Stimulated activated naive B cell treated with anti-CD40 and anti-IgM and Interleukin-4, amounts not matched to agents 10 μg/mL and 1 μg/mL and 100 μg/mL, for 72 hours (primary cell): Measurements from ENCODE around the gene FAM120B.

ENCODE experiments used
- ATAC-seq, 2 donors: fragments of 150-1000 bp; cut with Tn5 transposase; replicated peaks; 2 replicates each; pipeline ENCODE4 v1.10.0; 2021; ENCODE audit warnings: moderate library complexity in 1 of 2
- DNase-seq: peaks from one replicate; pipeline ENCODE4 v3.0.0; 2021
- H3K27ac Mint-ChIP-seq: one replicate; pipeline ENCODE4 v1.8.0; 2022; ENCODE audit warnings: mild to moderate bottlenecking, mixed read lengths
- H3K27me3 Mint-ChIP-seq, 2 donors: one replicate each; pipeline ENCODE4 v1.8.0; 2022; ENCODE audit warnings: mixed read lengths in 2 of 2
- H3K36me3 Mint-ChIP-seq, 2 donors: one replicate each; pipeline ENCODE4 v1.8.0; 2022; ENCODE audit warnings: mixed read lengths in 2 of 2, mild to moderate bottlenecking in 1 of 2
- H3K4me1 Mint-ChIP-seq, 2 donors: one replicate each; pipeline ENCODE4 v1.8.0; 2022; ENCODE audit warnings: mixed read lengths in 2 of 2, mild to moderate bottlenecking in 1 of 2
- H3K4me3 Mint-ChIP-seq, 2 donors: one replicate each; pipeline ENCODE4 v1.8.0; 2022; ENCODE audit warnings: mild to moderate bottlenecking in 2 of 2, mixed read lengths in 2 of 2, moderate library complexity in 1 of 2
- H3K9me3 Mint-ChIP-seq, 2 donors: one replicate each; pipeline ENCODE4 v1.8.0; 2022; ENCODE audit warnings: mixed read lengths in 2 of 2, mild to moderate bottlenecking in 1 of 2

FAM120B gene

DNA sequence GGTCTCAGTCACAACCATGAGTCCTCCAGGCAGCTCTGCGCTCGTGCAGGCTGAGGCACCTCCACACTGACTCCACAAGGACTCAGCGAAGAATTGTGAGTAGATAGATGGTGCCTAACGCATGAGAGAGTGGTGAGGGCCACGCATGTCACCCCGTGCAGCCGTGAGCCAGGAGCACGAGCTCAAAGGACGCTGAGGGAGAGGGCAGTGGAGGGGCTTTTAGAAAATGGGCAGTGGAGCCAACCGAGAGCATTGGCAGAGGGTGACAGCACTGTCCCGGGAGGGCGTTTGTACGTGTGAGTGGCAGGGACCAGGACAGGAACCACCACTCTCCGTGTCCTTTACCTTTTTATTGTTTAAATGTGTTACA lies 141.0 kb downstream of the FAM120B start:
- Mint-ChIP-seq H3K27ac (no peak overlapping the region), H3K4me3 (no peak overlapping the region), H3K4me1 (no peaks in the 10 kb centered on the region), H3K27me3 (peaks cover 5 to 6% of the 10 kb centered on the region in 2 donors), H3K9me3 (peaks cover 0 to under 1% of the 10 kb centered on the region in 2 donors), H3K36me3 (no peaks in the 10 kb centered on the region)
- ATAC-seq (no peak), DNase-seq (no peak)

DNA sequence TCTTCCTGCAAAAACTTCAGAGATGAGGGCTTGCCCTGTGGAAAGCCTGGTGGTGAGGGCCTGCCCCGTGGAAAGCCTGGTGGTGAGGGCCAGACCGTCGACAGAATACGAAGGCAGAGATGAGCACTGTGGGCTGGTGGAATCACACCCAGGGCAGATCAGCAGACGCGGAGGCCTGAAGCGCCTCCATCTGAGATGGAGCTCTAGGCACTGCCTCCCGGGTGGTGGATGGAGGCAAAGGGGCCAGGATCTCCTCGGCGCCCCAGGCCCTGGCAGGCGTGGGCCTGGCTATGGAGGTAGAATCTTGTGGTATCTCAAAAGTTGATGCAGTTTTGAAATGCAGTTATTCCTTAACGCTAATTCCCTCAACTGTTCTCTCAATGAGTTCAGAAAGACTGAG lies 141.8 kb downstream of the FAM120B start:
- peaks cover 5 to 6% of the 10 kb centered on the region in 2 donors for H3K27me3 Mint-ChIP-seq
- H3K4me1 Mint-ChIP-seq = no peaks in the 10 kb centered on the region
- H3K36me3 Mint-ChIP-seq = no peaks in the 10 kb centered on the region
- H3K4me3 Mint-ChIP-seq = no peak overlapping the region
- H3K27ac Mint-ChIP-seq = no peak overlapping the region
- ATAC-seq (no peak), DNase-seq (no peak)
- peaks cover 0 to 6% of the 10 kb centered on the region in 2 donors for H3K9me3 Mint-ChIP-seq

DNA sequence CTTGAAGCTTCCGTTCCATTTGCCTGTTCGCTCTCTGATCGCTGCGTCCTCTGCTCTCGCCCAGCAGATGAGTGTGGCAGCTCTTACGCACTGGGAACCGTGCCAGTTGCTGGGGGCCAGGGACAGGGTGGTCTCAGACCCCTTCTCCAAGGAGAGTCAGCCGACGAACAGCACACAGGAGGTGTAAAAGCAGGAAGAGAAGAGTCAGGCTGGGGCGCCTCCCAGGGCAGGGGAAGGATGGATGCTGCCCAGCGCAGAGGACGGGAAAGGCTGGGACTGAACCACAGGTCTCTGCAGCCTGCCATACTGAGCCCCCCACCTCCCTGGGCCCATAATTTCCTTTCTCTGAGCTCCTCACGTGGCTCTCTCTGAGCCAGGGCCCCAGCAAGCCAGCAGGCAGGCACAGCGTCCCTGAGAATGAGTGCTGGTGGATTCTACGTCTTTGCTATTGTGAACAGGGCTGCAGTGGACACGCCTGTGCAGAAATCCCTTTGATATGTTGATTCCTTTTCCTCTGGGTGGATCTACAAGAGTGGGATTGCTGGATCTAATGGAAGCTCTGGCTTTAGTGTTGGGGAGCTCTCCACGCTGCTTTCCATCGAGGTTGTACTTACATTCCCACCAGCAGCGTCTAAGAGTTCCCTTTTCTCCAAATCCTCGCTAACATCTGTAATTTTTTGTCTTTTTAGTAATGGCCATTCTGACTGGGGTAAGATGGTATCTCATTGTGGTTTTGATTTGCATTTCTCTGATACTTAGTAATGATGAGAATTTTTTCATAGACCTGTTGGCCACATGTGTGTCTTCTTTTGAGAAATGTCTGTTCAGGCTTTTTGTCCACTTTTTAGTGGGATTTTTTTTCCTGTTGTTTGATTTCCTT lies 142.4 kb downstream of the FAM120B start:
- H3K9me3 Mint-ChIP-seq = peaks cover 0 to 6% of the 10 kb centered on the region in 2 donors
- ATAC-seq (no peak), DNase-seq (no peak)
- peaks cover 5 to 6% of the 10 kb centered on the region in 2 donors for H3K27me3 Mint-ChIP-seq
- no peak overlapping the region for H3K4me3 Mint-ChIP-seq
- no peak overlapping the region for H3K27ac Mint-ChIP-seq
- H3K4me1 Mint-ChIP-seq = no peaks in the 10 kb centered on the region
- H3K36me3 Mint-ChIP-seq = no peaks in the 10 kb centered on the region

DNA sequence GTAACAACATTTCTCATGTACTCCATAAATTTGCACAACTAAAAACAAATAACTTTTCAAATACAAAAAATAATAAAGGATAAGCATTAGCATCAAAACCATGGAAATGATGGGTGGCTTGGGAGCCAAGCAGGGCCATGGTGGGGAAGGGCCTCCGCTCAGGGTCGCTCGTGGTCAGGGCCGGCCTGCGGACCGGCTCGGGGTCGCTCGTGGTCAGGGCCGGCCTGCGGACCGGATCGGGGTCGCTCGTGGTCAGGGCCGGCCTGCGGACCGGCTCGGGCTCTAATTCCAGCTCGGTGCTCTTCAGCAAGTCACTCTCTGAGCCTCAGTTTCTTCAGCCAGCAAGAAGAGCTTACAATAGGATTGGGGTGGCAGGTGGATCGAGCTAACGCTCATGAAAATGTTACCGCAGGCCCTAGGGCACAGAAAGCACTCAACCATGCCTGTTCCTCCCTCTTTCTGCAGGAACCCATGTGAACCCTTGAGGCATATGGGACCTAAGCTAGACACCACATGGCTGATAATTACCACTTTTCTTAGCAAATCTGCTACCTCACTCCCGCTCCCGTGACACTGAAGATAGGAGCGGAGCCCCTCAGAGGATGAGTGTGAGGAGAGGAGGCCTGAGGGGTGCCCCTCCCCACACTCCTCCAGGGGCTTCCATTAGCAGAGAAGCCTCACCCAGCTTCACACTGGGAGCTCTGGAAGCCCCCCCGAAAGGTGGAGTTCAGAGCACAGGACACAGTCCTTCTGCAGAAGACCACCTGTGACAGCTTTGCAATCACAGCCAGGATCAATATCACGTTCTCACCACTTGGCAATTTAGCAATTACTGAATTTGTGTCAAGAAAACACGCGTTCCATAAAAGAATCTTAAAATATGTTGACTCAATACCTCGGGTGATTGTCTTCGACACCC lies 143.5 kb downstream of the FAM120B start:
- ATAC-seq (no peak), DNase-seq (no peak)
- Mint-ChIP-seq H3K9me3 (peaks cover 0 to 6% of the 10 kb centered on the region in 2 donors), H3K4me1 (no peaks in the 10 kb centered on the region), H3K27ac (no peak overlapping the region), H3K27me3 (peaks cover 5 to 6% of the 10 kb centered on the region in 2 donors), H3K4me3 (no peak overlapping the region), H3K36me3 (no peaks in the 10 kb centered on the region)

DNA sequence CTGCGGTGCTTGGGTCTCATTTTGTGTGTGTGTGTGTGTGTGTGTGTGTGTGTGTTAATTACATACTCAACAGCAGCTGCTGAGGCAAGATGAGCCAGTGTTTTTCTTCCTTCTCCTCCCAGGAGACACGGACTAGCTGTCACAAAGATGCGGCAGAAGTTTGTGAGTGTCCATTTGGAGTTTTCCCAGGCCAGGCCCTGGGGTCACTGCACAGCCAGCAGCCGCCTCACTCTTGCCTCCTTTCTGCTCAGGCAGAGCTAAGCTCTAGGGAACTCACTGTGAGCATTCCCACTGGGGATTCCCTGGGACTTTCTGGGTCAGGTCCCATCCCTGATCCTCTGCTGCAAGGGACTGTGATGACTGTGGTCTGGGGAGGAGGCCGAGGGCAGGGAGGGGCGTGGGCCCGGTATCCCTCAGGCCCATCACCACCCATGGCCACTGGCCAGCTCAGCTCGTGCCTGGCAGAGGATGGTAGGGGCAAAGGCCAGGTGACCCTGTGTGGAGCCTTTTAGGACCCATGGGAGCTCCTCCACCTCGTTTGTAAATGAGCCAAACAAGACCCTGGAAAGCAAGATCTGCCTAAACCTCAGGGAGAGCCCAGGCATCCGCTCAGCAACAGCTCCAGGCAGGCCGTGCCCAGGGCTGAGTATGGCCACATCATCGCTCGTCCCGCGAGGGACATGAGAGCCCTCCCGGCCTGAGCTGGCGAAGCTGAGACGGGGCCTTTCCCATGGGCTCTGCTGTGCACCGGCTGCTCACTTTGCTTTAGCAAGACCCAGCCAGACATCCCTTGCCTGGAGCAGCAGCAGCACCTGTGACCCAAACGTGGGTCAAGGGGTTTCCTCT lies 144.6 kb downstream of the FAM120B start:
- Mint-ChIP-seq H3K27me3 (peaks cover 5 to 6% of the 10 kb centered on the region in 2 donors), H3K4me3 (no peak overlapping the region), H3K27ac (no peak overlapping the region), H3K36me3 (no peaks in the 10 kb centered on the region), H3K9me3 (peaks cover 0 to 6% of the 10 kb centered on the region in 2 donors), H3K4me1 (no peaks in the 10 kb centered on the region)
- ATAC-seq = no peak
- DNase-seq = no peak

DNA sequence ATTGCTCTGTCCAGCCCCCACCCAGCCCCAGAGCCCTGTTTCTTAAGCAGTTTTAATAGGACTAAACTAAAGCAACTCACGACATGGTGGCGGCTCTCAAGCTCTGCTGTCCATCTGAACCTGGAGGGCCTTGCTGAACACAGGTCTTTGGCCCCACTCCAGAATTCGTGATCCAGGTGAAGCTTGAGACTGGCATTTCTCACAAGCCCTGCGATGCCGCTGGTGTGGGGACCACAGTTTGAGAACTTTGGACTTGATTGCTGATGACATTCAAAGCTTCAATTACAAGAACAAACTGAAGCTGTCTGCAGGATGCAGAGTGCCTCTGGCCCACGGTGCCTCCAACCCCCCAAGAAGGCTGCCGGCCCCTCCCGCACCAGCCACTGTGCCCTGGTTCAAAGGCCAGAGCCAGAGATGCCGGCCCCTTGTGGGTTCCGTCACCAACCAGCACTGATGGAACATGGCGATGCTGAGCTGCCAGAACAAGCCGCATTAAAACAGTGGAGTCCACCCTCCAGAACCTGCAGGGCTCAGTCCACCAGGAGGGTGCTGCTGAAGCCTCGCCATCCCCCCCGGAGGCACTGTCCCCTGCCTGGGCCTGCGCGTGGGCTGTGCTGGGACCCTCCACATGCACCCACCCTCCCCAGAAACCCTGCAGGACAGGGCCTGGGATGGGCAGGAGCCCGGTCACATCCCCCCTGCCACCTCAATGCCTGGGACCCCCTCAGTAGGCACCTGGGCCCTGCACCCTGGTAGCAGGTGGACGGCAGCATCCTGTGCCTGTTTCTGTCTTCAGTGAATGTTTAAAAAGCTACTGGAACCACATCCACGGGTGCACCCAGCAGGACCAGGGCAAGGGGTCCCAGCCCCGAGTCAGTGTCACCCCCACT lies 145.4 kb downstream of the FAM120B start:
- Mint-ChIP-seq H3K27ac (no peak overlapping the region), H3K9me3 (peaks cover 0 to 6% of the 10 kb centered on the region in 2 donors), H3K27me3 (peaks cover 3 to 5% of the 10 kb centered on the region in 2 donors), H3K4me3 (no peak overlapping the region), H3K4me1 (no peaks in the 10 kb centered on the region), H3K36me3 (no peaks in the 10 kb centered on the region)
- DNase-seq (no peak), ATAC-seq (no peak)

DNA sequence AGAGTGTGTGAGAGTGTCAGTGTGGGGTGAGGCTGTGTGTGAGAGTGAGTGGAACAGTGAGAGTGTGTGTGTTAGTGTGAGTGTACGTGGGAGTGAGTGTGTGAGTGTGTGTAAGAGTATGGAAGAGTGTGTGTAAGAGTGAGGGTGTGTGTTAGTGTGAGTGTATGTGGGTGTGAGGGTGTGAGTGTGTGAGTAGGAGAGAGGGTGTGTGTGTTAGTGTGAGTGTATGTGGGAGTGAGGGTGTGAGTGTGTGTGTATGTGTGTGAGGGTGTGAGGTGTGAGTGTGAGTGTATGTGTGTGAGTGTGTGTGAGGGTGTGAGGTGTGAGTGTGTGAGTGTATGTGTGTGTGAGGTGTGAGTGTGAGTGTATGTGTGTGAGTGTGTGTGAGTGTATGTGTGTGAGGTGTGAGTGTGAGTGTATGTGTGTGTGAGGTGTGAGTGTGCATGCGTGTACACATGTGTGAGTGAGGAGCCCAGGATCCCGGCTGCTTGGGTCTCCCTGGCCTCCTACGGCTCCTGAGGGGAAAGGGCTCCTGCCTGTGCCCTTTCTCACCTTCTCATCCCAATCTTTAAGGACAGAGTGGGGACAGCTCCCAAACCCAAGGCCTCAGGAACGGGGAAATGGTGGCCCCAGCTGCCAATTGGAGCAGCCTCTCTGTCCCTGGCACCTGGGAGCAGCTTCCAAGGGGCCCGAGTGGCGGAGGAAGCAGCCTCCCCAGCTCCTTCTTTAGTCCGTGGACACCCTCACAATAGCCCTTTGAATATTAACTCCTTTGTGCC lies 146.4 kb downstream of the FAM120B start:
- H3K36me3 Mint-ChIP-seq = no peaks in the 10 kb centered on the region
- DNase-seq (no peak), ATAC-seq (no peak)
- peaks cover 0 to 4% of the 10 kb centered on the region in 2 donors for H3K27me3 Mint-ChIP-seq
- no peaks in the 10 kb centered on the region for H3K4me1 Mint-ChIP-seq
- peaks cover 0 to 6% of the 10 kb centered on the region in 2 donors for H3K9me3 Mint-ChIP-seq
- no peak overlapping the region for H3K27ac Mint-ChIP-seq
- H3K4me3 Mint-ChIP-seq = no peak overlapping the region

DNA sequence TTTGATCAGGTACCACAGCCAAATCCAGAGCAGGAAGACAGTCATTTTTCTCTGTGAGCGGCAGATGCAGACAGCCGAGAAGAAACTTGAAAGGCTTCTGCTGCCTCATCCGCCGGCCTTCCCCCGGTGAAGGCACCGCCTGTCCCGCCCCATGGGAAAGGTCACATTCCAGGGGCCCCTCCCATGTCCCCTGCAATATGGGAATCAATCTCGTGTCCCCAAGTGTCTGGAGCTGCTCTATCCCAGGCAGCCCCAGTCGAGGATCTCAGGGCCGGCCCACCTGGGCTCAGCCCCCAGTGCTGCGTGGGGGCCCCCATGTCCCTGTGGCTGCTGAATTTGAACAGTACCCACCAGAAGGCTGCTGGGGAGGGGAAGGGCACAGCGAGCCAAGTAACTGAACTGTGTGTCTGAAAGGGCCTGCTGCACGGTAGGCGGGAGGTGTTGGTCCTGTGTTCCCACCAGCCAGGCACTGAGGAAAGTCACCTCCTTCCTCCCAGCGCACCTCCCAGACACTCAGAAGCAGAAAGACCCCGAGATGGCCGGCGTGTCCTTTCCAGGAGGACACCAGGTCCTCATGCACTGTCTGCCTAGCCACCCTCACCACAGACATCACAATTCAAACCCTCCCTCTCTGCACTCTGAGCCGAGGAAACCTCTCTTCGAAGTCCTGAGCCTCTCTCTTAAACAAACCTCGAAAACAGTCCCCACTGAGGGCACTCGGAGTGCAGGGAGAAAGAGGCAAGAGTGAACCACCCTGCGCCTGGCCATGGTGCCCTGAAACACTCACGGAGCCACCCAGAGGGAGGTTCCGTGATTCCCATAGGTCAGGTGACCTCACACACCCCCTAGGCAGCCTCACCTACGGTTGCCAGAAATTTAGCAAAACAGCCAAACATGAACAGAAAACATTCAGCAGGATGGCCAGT lies 147.3 kb downstream of the FAM120B start:
- Mint-ChIP-seq H3K4me1 (no peaks in the 10 kb centered on the region), H3K9me3 (peaks cover 0 to 6% of the 10 kb centered on the region in 2 donors), H3K27me3 (peaks cover 0 to 4% of the 10 kb centered on the region in 2 donors), H3K36me3 (no peaks in the 10 kb centered on the region), H3K27ac (no peak overlapping the region), H3K4me3 (no peak overlapping the region)
- no peak for DNase-seq
- ATAC-seq = no peak

DNA sequence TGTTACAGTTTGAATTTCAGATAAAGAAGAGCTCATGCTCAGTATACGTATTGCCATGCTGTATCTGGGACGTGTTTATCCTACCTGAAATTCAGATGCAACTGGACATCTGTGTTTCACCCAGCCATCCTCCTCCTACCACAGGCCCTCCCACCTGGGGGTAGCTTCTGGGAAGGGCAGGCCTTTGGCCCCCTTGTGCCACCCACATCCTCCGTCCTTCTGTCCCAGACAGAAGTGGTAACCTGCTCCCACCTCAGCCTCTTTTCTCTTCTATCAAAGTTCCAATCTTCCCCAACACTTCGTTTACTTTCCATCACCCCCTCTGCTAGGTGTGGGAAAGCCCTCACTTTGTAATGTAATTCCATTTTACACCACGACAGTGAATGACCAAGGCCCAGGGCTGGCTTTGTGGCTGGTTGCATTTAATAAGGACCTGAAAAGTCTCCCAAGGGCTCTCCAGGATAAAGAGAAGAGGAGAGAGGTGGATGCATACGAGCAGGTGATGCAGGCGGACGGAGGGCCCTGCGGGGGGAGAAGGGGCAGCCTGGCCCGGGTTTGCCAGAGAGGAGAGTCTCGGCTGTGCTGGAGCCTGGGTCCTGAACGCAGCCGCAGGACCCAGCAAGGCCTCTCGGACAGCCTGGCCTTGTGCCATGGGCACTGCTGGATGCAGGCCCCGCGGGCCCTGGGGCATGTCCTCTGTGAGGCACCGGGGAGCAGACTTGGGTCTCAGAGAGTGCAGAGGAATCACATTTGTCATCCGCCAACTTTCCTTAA lies 148.1 kb downstream of the FAM120B start:
- DNase-seq (no peak), ATAC-seq (no peak)
- Mint-ChIP-seq H3K4me1 (peaks cover 3 to 4% of the 10 kb centered on the region in 2 donors), H3K27ac (no peak overlapping the region), H3K9me3 (peaks cover 0 to 6% of the 10 kb centered on the region in 2 donors), H3K36me3 (no peaks in the 10 kb centered on the region), H3K4me3 (no peak overlapping the region), H3K27me3 (peaks cover 0 to 8% of the 10 kb centered on the region in 2 donors)

DNA sequence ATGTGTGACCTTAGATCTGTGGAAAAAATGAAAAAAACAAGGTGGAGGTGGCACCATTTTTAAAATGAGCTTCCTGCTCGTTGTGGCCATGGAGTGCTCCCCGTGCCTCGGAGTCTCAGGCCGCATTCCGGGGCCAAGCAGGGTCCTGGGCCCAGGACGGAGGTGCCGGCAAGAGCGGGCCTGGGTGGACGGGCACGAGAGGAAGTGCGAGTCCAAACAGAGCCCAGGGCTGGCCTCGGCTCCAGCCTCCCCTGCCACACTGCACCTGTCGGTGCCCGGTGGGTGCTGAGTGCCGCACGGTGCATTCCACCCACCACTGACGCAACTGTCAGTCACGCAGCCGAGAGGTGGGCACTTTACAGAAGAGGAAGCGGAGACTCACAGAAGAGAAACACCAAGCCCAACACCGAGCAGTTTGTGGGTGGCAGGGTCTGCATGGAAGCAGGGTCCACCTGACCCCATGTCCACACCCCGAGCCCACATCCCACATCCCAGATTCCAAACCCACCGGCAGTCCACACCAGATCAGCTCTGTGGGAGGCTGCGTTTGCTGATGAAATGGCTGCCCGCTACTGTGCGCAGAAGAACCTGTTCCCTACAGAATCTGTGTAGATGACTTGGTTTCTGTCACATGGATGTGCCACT lies 148.9 kb downstream of the FAM120B start:
- DNase-seq (no peak), ATAC-seq (no peak)
- H3K27me3 Mint-ChIP-seq = peaks cover 0 to 8% of the 10 kb centered on the region in 2 donors
- H3K4me3 Mint-ChIP-seq = no peak overlapping the region
- peaks cover 5 to 12% of the 10 kb centered on the region in 2 donors for H3K4me1 Mint-ChIP-seq
- H3K36me3 Mint-ChIP-seq = no peaks in the 10 kb centered on the region
- H3K9me3 Mint-ChIP-seq = peaks cover 0 to 6% of the 10 kb centered on the region in 2 donors
- H3K27ac Mint-ChIP-seq = no peak overlapping the region

DNA sequence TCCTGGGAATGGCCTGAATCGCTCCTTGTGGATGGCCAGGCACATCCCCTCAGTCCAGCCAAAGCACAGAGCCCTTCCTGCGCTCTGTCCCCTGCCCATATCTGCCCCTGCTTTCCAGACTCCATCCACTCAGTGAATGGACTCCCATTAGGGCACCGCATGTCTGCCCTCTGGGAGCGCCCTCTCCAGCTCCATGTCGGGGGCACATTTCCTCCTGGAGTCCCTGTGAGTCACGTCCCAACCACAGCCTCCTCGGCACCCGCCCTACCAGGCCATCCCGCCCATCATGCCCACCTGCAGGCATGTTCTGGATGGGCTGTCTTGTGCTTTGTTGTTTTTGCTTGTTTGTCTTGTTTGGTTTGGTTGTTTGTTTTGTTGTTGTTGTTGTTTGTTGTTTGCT lies 149.8 kb downstream of the FAM120B start:
- ATAC-seq (no peak), DNase-seq (no peak)
- Mint-ChIP-seq H3K4me1 (peaks cover 7 to 12% of the 10 kb centered on the region in 2 donors), H3K27ac (no peak overlapping the region), H3K27me3 (peaks cover 6 to 10% of the 10 kb centered on the region in 2 donors), H3K9me3 (peaks cover 0 to 6% of the 10 kb centered on the region in 2 donors), H3K36me3 (no peaks in the 10 kb centered on the region), H3K4me3 (no peak overlapping the region)
